Choroid plexus epithelial cell (primary cell): Measurements from ENCODE around the gene MTSS2.
A peak's percentile ranks its signal among the peaks of the same experiment; 100 is the strongest.

ENCODE experiments used
- DNase-seq: peaks from one replicate; pipeline ENCODE4 v3.0.0-alpha.2; 2010; ENCODE audit warnings: low read depth
- H3K4me3 ChIP-seq: 2 replicates; pipeline ENCODE4 v1.5.1; 2011; ENCODE audit warnings: low read depth, mild to moderate bottlenecking, control low read depth, low read length, moderate library complexity
- TF ChIP-seq, protein P1 (sequence below): conservative IDR thresholded peaks from 2 replicates; pipeline ENCODE4 v1.5.1; 2011; ENCODE audit warnings: low read depth, mild to moderate bottlenecking, control low read depth, inconsistent platforms, low read length, moderate library complexity

MTSS2 gene

GRCh38 chr16:70728150-70728549 is 42.3 kb upstream of the MTSS2 start:
- no peak overlapping the region for H3K4me3 ChIP-seq
- TF ChIP-seq, protein P1, sequence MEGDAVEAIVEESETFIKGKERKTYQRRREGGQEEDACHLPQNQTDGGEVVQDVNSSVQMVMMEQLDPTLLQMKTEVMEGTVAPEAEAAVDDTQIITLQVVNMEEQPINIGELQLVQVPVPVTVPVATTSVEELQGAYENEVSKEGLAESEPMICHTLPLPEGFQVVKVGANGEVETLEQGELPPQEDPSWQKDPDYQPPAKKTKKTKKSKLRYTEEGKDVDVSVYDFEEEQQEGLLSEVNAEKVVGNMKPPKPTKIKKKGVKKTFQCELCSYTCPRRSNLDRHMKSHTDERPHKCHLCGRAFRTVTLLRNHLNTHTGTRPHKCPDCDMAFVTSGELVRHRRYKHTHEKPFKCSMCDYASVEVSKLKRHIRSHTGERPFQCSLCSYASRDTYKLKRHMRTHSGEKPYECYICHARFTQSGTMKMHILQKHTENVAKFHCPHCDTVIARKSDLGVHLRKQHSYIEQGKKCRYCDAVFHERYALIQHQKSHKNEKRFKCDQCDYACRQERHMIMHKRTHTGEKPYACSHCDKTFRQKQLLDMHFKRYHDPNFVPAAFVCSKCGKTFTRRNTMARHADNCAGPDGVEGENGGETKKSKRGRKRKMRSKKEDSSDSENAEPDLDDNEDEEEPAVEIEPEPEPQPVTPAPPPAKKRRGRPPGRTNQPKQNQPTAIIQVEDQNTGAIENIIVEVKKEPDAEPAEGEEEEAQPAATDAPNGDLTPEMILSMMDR, result no peak
- DNase-seq, result no peak

DNA sequence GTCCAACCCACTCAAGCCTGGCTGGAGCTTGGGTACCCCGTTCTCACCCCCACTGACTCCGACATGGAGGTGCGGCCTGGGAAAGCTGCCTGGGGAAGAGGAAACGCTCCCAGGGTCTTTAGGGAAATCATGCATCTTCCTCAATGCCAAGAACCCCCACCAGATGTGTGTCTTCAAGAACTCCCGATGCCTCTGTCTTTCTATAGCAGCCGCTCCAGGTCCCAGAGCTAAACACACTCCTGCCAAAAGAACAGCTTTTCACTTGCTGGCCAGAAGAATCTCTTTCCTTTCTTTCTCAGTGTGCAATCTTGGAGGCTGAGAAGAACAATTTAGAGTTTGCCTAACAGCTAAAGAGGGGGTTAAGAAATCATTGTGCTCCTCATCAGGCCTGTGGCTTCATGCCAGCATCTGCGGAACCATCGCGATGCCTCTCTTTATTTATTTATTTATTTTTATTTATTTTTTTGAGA is 41.1 kb upstream of the MTSS2 start:
- H3K4me3 ChIP-seq, result no peak overlapping the region
- TF ChIP-seq, protein P1, result no peak
- no peak for DNase-seq

DNA sequence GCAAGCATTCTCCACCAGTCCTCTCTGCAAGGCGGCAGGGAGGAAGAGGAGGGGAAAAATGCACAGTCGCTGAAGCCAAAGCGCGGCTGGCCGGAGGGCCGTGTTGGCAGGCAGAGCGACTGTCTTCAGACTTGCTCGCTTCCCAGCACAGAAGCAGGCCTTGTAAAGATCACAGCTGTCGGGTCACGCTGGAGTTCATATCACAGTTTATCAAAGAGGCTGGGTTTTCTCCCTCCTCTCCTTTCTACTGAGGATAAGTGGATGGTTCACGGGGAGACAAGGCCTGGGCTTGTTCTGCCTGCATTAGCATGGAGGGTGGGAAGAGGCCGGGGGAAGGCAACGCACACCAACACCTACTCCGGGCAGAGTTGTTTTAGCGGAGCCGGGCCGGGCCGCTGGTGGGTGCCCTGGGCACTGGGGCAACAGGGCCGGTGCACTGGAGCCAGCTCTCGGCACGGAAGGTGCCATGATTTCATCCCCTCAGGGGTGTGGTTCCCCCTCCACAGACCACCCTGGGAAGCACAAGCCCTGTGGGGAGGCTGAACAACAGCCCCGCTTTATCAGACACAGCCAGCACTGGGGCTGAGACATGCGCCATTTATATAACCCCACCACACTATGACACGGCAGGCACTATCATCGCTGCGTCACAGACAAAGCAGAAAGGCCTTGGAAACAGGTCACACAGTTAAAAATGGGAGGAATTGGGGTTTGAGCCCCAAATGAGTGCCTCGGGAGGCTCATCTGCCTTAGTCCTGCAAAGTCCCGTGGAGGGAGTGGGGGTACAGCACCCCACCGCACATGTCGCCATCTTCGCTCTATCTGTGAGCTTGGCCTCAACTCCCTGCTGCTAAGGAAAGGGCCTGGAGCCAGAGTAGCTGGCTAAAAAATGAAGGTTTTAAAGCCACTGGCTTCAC is 40.3 kb upstream of the MTSS2 start:
- no peak overlapping the region for H3K4me3 ChIP-seq
- TF ChIP-seq, protein P1, result no peak
- no peak for DNase-seq

- H3K4me3 ChIP-seq, result no peak overlapping the region
- DNase-seq, result peak; percentile 24
- TF ChIP-seq, protein P1, result no peak
These were observed 39.4 kb upstream of the MTSS2 start for GRCh38 chr16:70725024-70725911.

DNA sequence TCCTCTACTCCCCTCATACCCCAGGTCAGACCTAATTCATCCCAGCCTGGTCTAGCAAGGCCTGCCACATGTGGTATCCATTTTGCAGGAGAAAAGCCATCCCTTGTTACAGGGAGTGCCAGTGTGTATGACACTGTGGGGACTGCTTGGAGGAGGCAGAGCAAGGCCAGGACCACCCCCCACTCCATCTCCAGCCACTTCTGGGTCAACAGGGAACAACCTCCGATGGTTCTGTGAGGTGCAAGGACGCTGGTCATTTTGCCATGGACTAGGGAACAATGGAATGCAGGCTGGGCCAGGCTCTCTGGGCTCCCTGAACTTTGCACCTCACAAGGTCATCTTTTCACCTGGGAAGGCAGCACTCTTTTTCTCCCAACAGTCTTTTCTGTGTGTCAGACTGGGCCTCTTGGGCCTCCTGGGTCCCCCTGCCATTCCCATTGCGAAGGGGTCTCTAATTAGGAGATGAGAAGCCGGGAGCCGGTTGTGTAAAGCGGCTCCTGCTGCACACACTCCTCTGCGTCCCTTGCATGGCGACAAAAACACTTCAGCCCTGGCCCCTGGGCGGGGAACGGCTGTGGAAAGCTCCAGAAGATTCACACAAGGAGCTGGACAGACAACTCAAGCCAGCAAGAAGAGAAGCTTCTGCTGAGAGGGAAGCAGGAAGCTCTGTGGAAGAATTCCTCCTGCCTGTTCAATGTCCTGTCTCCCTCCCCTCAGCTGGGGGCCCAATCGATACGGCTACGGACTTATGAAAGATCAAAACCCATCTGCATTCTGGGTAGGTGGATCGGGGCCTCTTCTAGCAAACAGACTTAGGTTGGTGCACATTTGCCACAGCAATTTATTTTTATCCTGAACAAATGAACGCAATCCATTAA is 38.5 kb upstream of the MTSS2 start:
- H3K4me3 ChIP-seq, result no peak overlapping the region
- no peak for DNase-seq
- TF ChIP-seq, protein P1, result no peak

DNA sequence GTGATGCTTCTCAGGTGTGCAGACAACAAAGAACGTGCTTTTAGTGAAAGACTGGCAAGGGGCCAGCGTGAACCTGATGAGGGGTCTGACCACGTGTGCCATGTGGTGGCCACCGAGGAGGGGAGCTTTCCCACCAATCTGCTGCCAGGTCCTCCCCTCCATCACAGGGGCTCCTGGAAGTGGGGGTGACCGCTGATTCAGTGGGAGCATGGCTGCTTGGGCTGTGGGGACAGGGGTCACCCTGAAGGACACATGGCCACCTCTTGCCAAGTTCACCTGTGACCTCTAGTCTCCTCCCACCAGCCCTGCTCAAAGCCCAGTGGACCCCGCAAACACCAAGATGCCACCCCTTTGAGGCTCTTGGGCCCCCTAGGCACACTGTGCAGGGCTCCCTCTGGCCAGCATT is 37.9 kb upstream of the MTSS2 start:
- TF ChIP-seq, protein P1, result no peak

More for the DNA sequence above, 37.9 kb upstream of the MTSS2 start:
- no peak for DNase-seq
- no peak overlapping the region for H3K4me3 ChIP-seq
